ENCODE results near the gene APRT. TPM values are rescaled to one million over a fixed set of nuclear protein-coding genes. Genes with fewer than 3 reads are reported as not detected.

APRT gene
- total and polyA plus RNA-seq, 2 of the 4 experiments (the other 2 are of a cell fraction), result 40.5 to 157 TPM

- Histone ChIP-seq H3K9ac (ENCODE audit: low read depth, low read length) (peak within 1 kb of the TSS; percentile 83), H3K4me3 (ENCODE audit: insufficient read depth, low read depth, low read length) (peak within 1 kb of the TSS; percentile 92), H2BK20ac (ENCODE audit: low read depth, low read length) (no peak within 1 kb of the TSS), H2BK15ac (ENCODE audit: low read depth, low read length) (no peak within 1 kb of the TSS; the same call in 2 of the 3 replicates), H4K91ac (ENCODE audit: insufficient read depth, low read depth, low read length) (peak within 1 kb of the TSS; percentile 66; the same call in 1 of the 2 replicates), H3K4me1 (ENCODE audit: control insufficient read depth, insufficient read depth, low read length) (peaks cover 34% of the 10 kb centered on the region), H3K4ac (ENCODE audit: low read depth, low read length) (peak within 1 kb of the TSS; percentile 92), H2AK5ac (ENCODE audit: low read depth, low read length) (peak within 1 kb of the TSS; percentile 94; the same call in 1 of the 2 replicates), H4K5ac (ENCODE audit: low read depth, low read length) (peak within 1 kb of the TSS; percentile 13), H4K8ac (ENCODE audit: low read depth in 2 of 2, low read length in 2 of 2) (peak within 1 kb of the TSS; percentile 58 to 78; a peak in 2 of 4 replicates), H3K4me2 (ENCODE audit: low read depth, low read length) (peak within 1 kb of the TSS; percentile 68), H3K9me1 (ENCODE audit: insufficient read depth, low read length) (peaks cover 11% of the 10 kb centered on the region), H4K20me1 (ENCODE audit: insufficient read depth, low read length) (peaks cover 43% of the 10 kb centered on the region), H3K79me1 (ENCODE audit: low read depth in 1 of 2, low read length in 2 of 2) (peaks cover 0 to 36% of the 10 kb centered on the region in 2 experiments; a peak in 2 of 4 replicates), H2AK9ac (replicated peaks; ENCODE audit: low read depth, low read length, poor library complexity) (peak within 1 kb of the TSS; percentile 95), H2BK5ac (ENCODE audit: low read depth, low read length, poor library complexity, severe bottlenecking) (peak within 1 kb of the TSS; percentile 88), H3K23ac (ENCODE audit: low read depth, low read length) (peak within 1 kb of the TSS; percentile 96; the same call in 1 of the 2 replicates), H3K9me3 (ENCODE audit: control insufficient read depth, insufficient read depth, low read length) (no peaks in the 10 kb centered on the region), H3K14ac (replicated peaks; ENCODE audit: low read depth, low read length) (peak within 1 kb of the TSS; percentile 94), H3K27me3 (ENCODE audit: control insufficient read depth, insufficient read depth, low read length) (no peaks in the 10 kb centered on the region), H2BK120ac (ENCODE audit: low read depth, low read length) (peak within 1 kb of the TSS; percentile 70), H3K56ac (ENCODE audit: extremely low read depth, insufficient read depth, low read length) (peak within 1 kb of the TSS; percentile 69), H3K36me3 (ENCODE audit: control insufficient read depth, insufficient read depth, low read length) (no peaks in the 10 kb centered on the region), H2AFZ (replicated peaks; ENCODE audit: low read length, poor library complexity) (peak within 1 kb of the TSS; percentile 95), H3K18ac (ENCODE audit: low read depth, low read length) (peak within 1 kb of the TSS; percentile 25), H3K27ac (ENCODE audit: insufficient read depth, low read length) (peak within 1 kb of the TSS; percentile 82)
- ChIA-PET CTCF (interaction anchor here (0.8 kb wide), 1 partner anchor 48 kb away, joined by 4 read pairs; no protein-coding TSS in a partner anchor), POLR2A (ENCODE audit: unreplicated experiment) (no interaction called here)
- peak; percentile 68 for ATAC-seq (ENCODE audit: low read depth)
- 0% methylated on average over 46 of the region's 110 CpGs; no CpG with 5 or more reads in 1 of the 2 experiments for WGBS, 2 experiments (ENCODE audit: extremely low coverage in 2 of 2, insufficient read length in 1 of 2)
- in situ Hi-C loops (cut with MboI; ENCODE audit: low sequenced_read_pairs) (no loop called here), intact Hi-C loops (cut with micrococcal nuclease) (loop anchor here (1.0 kb wide), 2 partner anchors 42 to 48 kb away; no protein-coding TSS in a partner anchor), dilution Hi-C loops (cut with HindIII; ENCODE audit: low sequenced_read_pairs, unreplicated experiment) (no loop called here)
- DNase-seq, result peak; percentile 52
- TF ChIP-seq CTCF (conservative IDR thresholded peaks at IDR 0.05; ENCODE audit: low read depth, low read length) (peak; percentile 92), MXI1 (IDR thresholded peaks at IDR 0.05; ENCODE audit: borderline replicate concordance, low read depth, low read length) (peak; percentile 86), RCOR1 (IDR thresholded peaks at IDR 0.05; ENCODE audit: insufficient replicate concordance, low read length) (peak; percentile 20), RAD21 (IDR thresholded peaks at IDR 0.05; ENCODE audit: low read length) (peak; percentile 87), SMC3 (IDR thresholded peaks at IDR 0.05; ENCODE audit: low read depth, low read length) (peak; percentile 72), MAZ (IDR thresholded peaks at IDR 0.05; ENCODE audit: borderline replicate concordance, low read depth, low read length) (peak; percentile 66; the same call in 1 of the 2 replicates), CHD1 (IDR thresholded peaks at IDR 0.05; ENCODE audit: low read depth, low read length) (no peak), CEBPB (IDR thresholded peaks at IDR 0.05; ENCODE audit: low read depth, low read length) (no peak), POLR2A (IDR thresholded peaks at IDR 0.05; ENCODE audit: low read depth, low read length) (peak; percentile 94)
- BruUV-seq (replicated peaks), result no TSS peak
These were observed 26.4 kb downstream of the APRT start, which contains the start of gene PIEZO1 for GRCh38 chr16:88785106-88785924. PIEZO1 (minus strand) TSS chr16:88785220; CDS start chr16:88784964, 256 bp downstream.

All from IMR-90 (cell line).